Activated CD4-positive, alpha-beta T cell treated with anti-CD3 and anti-CD28 coated beads, Interleukin-2, amount 10 ng/mL, durations not matched to agents 7 days and 5 days (primary cell): ENCODE results near the gene RAD51B. TPM values are rescaled to one million over a fixed set of nuclear protein-coding genes. Genes with fewer than 3 reads are reported as not detected.
"Not testable (repeated sequence)": the region's sequence is repeated elsewhere in the genome, so short reads cannot be mapped to it uniquely, and the experiment has no call there.

Source experiments
- CTCF ChIA-PET: fragments of 350-600 bp; sonication (Branson Sonifier 250); formaldehyde crosslinking; loops from one replicate; lab custom pipeline; 2021; ENCODE audit warnings: antibody characterized with exemption; lab: Charles Lee
- POLR2A ChIA-PET: fragments of 350-600 bp; sonication (Branson Sonifier 250); formaldehyde crosslinking; loops from one replicate; lab custom pipeline; 2021; ENCODE audit warnings: antibody characterized with exemption; lab: Charles Lee
- DNase-seq: peaks from one replicate; pipeline ENCODE4 v3.0.0-alpha.2; 2020
- H3K27ac Mint-ChIP-seq: one replicate; pipeline ENCODE4 v1.8.0; 2021; ENCODE audit warnings: mild to moderate bottlenecking, moderate library complexity, mixed read lengths
- H3K27me3 Mint-ChIP-seq: one replicate; pipeline ENCODE4 v1.8.0; 2021; ENCODE audit warnings: mixed read lengths
- H3K36me3 Mint-ChIP-seq: one replicate; pipeline ENCODE4 v1.8.0; 2021; ENCODE audit warnings: low read depth, mixed read lengths
- H3K4me1 Mint-ChIP-seq: one replicate; pipeline ENCODE4 v1.8.0; 2021; ENCODE audit warnings: mixed read lengths
- H3K4me3 Mint-ChIP-seq: one replicate; pipeline ENCODE4 v1.8.0; 2021; ENCODE audit warnings: mild to moderate bottlenecking, moderate library complexity, mixed read lengths
- H3K9me3 Mint-ChIP-seq: one replicate; pipeline ENCODE4 v1.8.0; 2021; ENCODE audit warnings: mixed read lengths
- total RNA-seq, 2 experiments: library from RNA; stranded (reverse); gene quantifications; one replicate each; pipeline ENCODE4 v1.2.3, GENCODE V29; 2021

The RAD51B gene
- total RNA-seq, 2 experiments from 2014 or later = 20.6 to 30.3 TPM

DNA sequence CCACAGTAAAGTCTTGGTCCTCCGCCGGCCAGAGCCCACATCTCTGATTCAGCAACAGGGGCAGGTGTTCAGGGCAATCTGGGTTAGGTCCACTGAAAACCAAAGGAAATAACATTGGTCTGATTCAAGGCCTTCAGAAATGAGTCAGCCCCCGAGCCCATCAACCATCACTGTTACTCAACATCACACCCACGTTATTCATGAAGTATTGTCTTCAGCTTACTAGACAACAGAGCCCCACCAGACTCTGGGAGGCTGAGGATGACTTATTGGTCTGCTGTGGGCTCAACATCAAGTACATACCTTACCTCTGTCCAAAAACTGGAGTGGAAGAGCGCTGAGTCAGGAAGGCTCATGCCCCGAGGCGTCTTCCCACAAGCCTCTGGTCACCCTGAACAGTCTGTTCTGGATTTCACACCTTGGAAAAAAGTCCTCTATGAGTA lies 875.8 kb downstream of the RAD51B start:
- DNase-seq = no peak
- Mint-ChIP-seq H3K36me3 (peaks cover 4% of the 10 kb centered on the region), H3K4me1 (peaks cover 10% of the 10 kb centered on the region), H3K4me3 (no peak overlapping the region), H3K27me3 (no peaks in the 10 kb centered on the region), H3K9me3 (peaks cover 5% of the 10 kb centered on the region), H3K27ac (no peak overlapping the region)
- ChIA-PET CTCF (interaction anchor here (1.2 to 2.5 kb wide), 3 partner anchors 10 to 25 kb away, joined by 3 to 7 read pairs (median 6); no protein-coding TSS in a partner anchor), POLR2A (interaction anchor here (0.6 kb wide), 1 partner anchor 346 kb away, joined by 3 read pairs; no protein-coding TSS in a partner anchor)

DNA sequence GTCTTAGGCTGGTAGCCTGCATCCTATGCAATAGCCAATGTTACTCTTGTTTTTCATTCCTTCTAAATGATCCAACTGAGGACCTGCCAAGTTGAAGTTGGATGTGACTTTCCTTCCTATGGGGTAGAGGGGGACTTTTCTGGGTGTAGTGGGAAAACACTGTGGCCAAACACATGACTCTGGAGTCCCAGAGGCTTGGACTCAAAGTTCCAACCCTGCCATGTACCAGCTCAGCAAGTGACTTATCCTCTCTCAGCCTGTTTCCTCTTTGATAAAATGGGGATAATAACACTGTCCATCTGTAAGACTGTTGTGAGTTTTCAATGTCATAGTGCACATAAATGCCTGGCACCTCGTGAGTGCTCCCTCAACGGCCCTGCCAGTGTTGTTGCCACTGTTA lies 876.3 kb downstream of the RAD51B start:
- DNase-seq = no peak
- H3K27me3 Mint-ChIP-seq = no peaks in the 10 kb centered on the region
- H3K36me3 Mint-ChIP-seq = peaks cover 4% of the 10 kb centered on the region
- peaks cover 5% of the 10 kb centered on the region for H3K9me3 Mint-ChIP-seq
- H3K4me3 Mint-ChIP-seq = no peak overlapping the region
- ChIA-PET POLR2A (no interaction called here), CTCF (interaction anchor here (1.2 to 2.5 kb wide), 2 partner anchors 13 to 26 kb away, joined by 3 to 7 read pairs; no protein-coding TSS in a partner anchor)
- peaks cover 10% of the 10 kb centered on the region for H3K4me1 Mint-ChIP-seq
- no peak overlapping the region for H3K27ac Mint-ChIP-seq

DNA sequence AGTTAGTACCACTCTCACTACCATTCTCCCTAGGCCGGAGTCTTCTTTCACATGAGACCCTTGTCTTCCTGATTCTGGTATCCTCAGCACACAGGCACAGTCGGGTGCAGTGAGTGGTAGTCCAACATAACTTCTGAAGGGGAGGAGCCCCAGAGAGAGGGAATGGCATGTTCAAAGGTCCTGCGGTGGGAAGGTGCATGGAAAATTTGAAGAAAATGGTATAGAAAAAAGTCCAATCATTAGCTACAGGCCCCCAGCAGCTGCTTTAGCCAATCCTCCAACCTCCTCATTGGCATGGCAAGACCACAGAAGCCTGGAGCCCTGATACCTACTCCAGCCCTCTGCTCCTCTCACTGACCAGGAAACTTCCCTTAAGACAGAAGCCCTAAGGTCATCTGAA lies 876.7 kb downstream of the RAD51B start:
- no peak for DNase-seq
- POLR2A ChIA-PET = no interaction called here
- CTCF ChIA-PET = interaction anchor here (2.5 kb wide), 1 partner anchor 13 kb away, joined by 7 read pairs; no protein-coding TSS in a partner anchor
- H3K27ac Mint-ChIP-seq = no peak overlapping the region
- no peak overlapping the region for H3K4me3 Mint-ChIP-seq
- peaks cover 12% of the 10 kb centered on the region for H3K4me1 Mint-ChIP-seq
- H3K36me3 Mint-ChIP-seq = peaks cover 5% of the 10 kb centered on the region
- peaks cover 5% of the 10 kb centered on the region for H3K9me3 Mint-ChIP-seq
- no peaks in the 10 kb centered on the region for H3K27me3 Mint-ChIP-seq

DNA sequence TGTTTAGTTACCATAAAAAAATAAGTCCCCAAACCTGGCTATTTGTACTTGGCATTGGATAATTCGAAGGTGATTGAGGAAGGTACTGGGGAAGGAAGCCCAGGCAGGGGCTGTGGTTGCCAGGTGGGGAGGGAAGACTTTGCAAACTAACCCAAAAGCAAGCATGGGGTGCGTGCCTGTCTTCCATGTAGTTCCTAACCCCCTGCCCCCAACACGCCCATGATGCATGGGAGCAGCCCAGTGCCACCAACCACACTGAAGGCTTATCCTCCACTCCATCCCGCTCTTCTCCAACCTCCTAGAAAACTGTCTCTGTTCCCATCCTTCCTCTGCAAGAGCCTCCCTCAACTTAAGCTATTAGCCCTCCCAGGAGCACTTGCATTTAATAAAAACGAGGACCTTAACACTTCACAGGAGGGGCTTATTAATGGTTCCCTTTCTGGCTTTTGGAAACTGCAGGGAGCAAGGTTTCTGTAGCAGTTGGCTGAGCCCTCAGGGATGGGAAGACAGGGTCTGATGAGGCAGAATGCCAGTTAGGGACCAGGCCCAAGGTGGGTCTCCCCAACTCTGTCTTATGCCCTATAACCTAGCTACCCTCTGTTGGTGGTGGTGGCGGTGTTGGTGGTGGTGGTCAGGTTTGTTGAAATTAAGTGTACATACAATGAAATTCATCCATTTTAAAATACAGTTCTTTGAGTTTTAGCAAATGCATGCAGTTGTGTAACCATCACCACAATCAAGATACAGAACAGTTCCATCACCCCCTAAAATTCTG lies 877.3 kb downstream of the RAD51B start:
- Mint-ChIP-seq H3K9me3 (peaks cover 5% of the 10 kb centered on the region), H3K27me3 (no peaks in the 10 kb centered on the region), H3K36me3 (peaks cover 7% of the 10 kb centered on the region), H3K4me1 (peaks cover 13% of the 10 kb centered on the region), H3K27ac (no peak overlapping the region), H3K4me3 (no peak overlapping the region)
- ChIA-PET CTCF (no interaction called here), POLR2A (no interaction called here)
- no peak for DNase-seq

DNA sequence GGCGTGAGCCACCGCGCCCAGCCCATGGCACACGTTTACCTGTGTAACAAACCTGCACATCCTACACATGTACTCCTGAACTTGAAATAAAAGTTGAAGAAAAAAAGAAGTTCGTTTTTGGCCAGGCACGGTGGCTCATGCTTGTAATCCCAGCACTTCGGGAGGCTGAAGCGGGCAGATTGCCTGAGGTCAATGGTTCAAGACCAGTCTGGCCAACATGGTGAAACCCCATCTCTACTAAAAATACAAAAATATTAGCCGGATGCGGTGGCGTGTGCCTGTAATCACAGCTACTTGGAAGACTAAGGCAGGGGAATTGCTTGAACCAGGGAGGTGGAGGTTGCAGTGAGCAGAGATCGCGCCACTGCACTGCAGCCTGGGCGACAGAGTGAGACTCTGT lies 879.2 kb downstream of the RAD51B start:
- CTCF ChIA-PET = interaction anchor here (0.5 kb wide), 1 partner anchor 103 kb away, joined by 3 read pairs; no protein-coding TSS in a partner anchor
- H3K27me3 Mint-ChIP-seq, H3K4me3 Mint-ChIP-seq, H3K27ac Mint-ChIP-seq, H3K36me3 Mint-ChIP-seq, DNase-seq, H3K9me3 Mint-ChIP-seq, POLR2A ChIA-PET: not testable (repeated sequence)
- peaks cover 13% of the 10 kb centered on the region for H3K4me1 Mint-ChIP-seq

DNA sequence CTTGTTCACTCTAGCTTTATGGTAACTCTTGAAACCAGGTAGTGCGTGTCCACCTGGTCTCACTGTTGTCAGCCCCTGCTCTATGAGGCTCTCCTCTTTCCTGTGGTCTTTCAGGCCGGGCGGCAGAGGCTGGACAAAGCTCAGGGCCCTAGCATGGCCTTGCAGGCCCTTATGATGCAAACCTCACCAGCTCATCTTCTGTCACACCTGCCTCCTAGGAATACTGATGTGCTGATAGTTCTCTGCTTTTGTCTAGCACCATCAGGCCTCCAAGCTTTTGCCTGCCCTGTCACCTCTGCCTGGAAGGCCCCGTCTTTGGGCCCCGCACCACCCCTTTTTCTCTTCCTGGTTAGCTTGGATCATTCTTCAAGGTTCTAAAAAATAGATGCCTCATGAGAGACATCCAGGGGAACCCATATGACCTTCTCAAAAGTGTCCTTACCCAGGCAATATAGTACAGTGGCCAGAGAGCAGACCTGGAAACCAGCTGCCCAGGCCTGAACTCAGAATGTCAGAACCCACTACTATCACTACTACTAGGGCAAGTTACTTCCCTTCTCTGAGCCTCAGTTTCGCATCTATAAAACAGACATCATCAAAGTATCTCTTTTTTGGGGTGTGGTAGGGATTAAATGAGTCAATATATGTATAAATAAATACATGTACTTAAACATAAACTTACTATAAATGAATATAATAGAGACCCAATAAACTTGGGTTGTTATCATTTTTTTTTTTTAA lies 881.6 kb downstream of the RAD51B start:
- Mint-ChIP-seq H3K27ac (no peak overlapping the region), H3K4me1 (peaks cover 3% of the 10 kb centered on the region), H3K9me3 (peaks cover 5% of the 10 kb centered on the region), H3K4me3 (no peak overlapping the region), H3K36me3 (peaks cover 7% of the 10 kb centered on the region), H3K27me3 (no peaks in the 10 kb centered on the region)
- ChIA-PET POLR2A (no interaction called here), CTCF (interaction anchor here (1.0 to 1.3 kb wide), 2 partner anchors 9 to 18 kb away, joined by 3 read pairs; no protein-coding TSS in a partner anchor)
- no peak for DNase-seq

DNA sequence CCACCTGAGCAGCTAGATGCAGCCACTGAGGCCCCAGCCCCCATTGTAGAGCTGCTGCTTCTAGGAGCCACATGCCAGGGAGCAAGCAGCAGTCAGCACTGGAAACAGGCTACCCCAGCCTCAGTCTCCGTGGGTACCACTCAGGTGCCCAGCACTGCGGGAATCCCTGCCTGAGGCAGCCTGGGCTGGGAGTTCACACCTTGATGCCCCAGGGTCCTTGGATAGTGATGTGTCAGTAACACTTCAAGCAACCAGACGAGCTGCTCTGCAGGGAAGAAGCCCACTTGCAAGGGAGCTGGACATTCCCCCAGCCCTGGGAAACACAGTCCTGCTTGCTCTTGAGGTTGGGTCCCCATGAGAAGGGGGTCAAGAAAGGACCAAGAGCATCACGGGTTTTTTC lies 882.6 kb downstream of the RAD51B start:
- CTCF ChIA-PET = no interaction called here
- Mint-ChIP-seq H3K36me3 (peaks cover 7% of the 10 kb centered on the region), H3K4me1 (peaks cover 3% of the 10 kb centered on the region), H3K27ac (no peak overlapping the region), H3K9me3 (peaks cover 5% of the 10 kb centered on the region), H3K4me3 (no peak overlapping the region), H3K27me3 (no peaks in the 10 kb centered on the region)
- POLR2A ChIA-PET = no interaction called here
- DNase-seq = no peak

DNA sequence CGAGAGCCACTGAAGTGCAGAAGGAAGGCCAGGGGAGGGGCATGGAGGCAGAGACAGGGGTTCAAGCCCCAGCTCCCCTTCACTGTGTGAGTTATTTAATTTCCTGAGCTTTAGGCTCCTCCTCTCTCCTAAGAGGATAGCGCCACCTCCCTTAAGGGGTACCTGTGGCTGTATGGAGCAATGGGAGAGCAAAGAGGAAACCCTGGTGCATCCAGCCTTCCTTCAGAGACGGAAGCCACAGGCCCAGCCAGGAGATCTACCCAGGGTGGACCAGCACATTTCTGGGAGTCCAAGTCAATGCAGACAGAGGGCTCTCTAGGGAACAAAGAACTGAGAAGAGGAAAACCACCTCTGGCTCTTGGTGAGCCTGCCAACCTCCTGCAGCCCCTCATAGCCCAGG lies 883.0 kb downstream of the RAD51B start:
- Mint-ChIP-seq H3K36me3 (peaks cover 7% of the 10 kb centered on the region), H3K4me3 (no peak overlapping the region), H3K27me3 (no peaks in the 10 kb centered on the region), H3K9me3 (peaks cover 5% of the 10 kb centered on the region), H3K4me1 (peaks cover 3% of the 10 kb centered on the region), H3K27ac (no peak overlapping the region)
- DNase-seq = no peak
- ChIA-PET POLR2A (no interaction called here), CTCF (interaction anchor here (1.5 kb wide), 1 partner anchor 20 kb away, joined by 4 read pairs; no protein-coding TSS in a partner anchor)

DNA sequence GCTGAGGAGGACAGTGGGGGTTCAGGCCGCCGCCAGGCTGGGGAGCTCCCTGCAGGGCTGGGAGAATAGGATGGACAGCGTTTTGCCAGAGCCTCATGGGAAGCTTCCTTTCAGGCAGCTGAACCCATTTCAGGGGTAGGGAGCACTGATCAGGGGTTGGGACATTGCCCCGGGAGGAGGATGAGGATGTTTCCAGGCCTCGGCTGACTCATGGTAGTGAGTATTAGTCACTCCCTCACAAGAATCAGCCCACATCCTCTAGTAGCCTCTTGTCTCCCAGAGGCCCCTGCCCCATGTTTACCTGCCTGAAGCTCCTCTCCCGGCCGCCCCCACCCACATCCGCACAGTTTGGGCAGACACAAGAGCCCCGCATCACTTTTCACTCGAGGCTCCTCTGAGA lies 883.5 kb downstream of the RAD51B start:
- CTCF ChIA-PET = interaction anchor here (1.1 to 1.5 kb wide), 2 partner anchors 15 to 20 kb away, joined by 4 read pairs; no protein-coding TSS in a partner anchor
- H3K27me3 Mint-ChIP-seq = no peaks in the 10 kb centered on the region

DNA sequence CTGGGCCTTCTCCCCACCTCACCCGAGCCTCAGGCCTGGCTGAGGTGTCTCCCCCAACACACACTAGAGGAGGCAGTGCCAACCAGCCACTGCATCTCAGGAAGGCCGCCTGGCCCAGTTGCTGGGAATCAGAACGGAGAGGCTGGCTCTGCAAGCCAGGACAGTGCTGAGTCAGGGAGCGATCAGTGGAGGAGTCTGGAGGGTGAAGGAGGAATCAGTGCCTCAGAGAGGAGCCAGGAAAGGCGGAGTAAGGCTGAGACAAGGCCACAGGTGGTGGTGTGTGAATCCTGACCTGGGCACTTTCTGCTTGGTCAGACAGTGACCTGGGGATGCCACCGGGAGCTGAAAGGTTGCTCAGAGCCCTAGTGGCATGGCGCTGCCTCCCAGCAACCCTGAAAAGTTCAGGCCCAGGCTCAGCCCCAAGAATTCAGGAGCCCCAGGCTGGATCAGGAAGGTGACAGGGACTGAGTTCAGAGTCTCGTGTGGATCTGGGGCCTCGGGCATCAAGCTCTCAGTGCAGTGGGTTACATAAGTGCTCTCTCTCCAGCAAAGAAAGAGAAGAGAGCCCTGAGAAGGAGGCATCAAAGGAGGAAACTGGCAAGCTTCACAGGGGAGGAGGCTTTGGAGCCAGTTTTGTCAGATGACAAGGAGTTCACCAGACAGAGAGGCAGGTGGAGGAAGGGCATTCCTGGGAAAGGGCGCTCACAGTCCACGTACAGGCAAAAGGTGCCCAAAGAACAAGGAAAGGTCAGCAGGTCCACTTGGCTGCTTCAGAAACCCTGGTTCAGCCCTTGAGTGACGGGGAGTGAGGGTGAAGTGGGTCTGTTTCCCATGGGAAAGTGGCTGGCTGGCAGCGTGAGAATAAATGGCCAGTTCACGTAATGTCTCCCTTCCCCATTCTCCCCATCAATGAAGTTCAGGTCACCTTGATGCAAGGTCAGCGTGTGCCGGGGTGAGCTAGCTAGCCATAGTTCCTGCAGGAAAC lies 885.4 kb downstream of the RAD51B start:
- Mint-ChIP-seq H3K27me3 (no peaks in the 10 kb centered on the region), H3K9me3 (no peaks in the 10 kb centered on the region), H3K4me3 (no peak overlapping the region), H3K4me1 (peaks cover 3% of the 10 kb centered on the region), H3K27ac (peak overlapping the region; percentile 22), H3K36me3 (peaks cover 3% of the 10 kb centered on the region)
- CTCF ChIA-PET = no interaction called here
- POLR2A ChIA-PET = no interaction called here
- no peak for DNase-seq

More for the DNA sequence above, 883.5 kb downstream of the RAD51B start:
- Mint-ChIP-seq H3K27ac (no peak overlapping the region), H3K4me1 (peaks cover 3% of the 10 kb centered on the region), H3K9me3 (peaks cover 2% of the 10 kb centered on the region), H3K4me3 (no peak overlapping the region), H3K36me3 (peaks cover 6% of the 10 kb centered on the region)
- POLR2A ChIA-PET = no interaction called here
- no peak for DNase-seq

DNA sequence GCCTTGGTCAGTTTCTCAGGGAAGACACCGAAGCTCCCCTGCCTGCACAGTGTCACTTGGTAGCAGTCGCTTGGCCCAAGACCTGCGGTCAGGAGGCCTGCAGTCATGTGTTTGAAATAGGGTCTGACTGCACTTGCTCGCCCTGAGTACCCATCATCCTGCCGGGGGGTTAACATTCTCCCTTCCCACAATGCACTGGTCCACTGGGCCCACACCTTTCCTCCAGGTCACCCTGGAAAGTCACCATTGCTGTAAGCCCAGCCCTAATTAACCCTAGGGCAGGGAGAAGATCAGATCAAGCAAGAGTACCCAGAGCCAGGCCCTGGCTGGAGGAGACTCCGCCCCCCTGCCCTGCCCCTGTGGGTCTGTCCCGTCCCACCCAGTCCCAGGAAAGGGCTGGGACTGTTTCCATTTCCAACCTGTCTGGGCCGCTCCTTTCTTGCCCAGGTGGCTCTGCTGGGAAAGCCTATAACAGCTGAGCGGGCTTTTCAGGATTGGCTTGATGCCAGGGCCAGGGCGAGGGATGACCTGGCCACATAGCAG lies 886.2 kb downstream of the RAD51B start:
- Mint-ChIP-seq H3K27me3 (no peaks in the 10 kb centered on the region), H3K9me3 (no peaks in the 10 kb centered on the region), H3K4me3 (no peak overlapping the region), H3K36me3 (peaks cover 3% of the 10 kb centered on the region), H3K4me1 (peaks cover 3% of the 10 kb centered on the region), H3K27ac (no peak overlapping the region)
- DNase-seq = no peak
- ChIA-PET POLR2A (no interaction called here), CTCF (interaction anchor here (0.8 to 1.1 kb wide), 2 partner anchors 9 to 14 kb away, joined by 3 read pairs; no protein-coding TSS in a partner anchor)

DNA sequence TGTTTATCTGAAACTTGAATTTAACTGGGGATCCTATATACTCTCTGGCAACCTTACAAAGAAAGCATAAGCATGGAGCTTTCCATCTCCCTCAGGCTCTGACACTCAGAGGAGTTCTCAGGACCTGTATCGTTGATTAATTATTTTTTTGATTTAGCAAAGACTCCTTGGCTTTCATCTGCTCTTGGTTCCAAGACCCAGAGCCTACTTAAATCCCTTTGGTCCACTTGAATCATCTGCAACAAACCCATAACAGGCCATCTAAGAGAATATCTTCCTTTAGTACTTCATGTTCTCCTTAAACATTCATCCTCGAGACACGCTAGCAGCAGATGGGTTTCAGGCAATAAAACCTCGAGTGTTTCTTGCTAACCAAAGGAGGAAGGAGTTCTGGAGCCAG lies 887.9 kb downstream of the RAD51B start:
- Mint-ChIP-seq H3K4me3 (no peak overlapping the region), H3K9me3 (no peaks in the 10 kb centered on the region), H3K27ac (no peak overlapping the region), H3K4me1 (peaks cover 9% of the 10 kb centered on the region), H3K36me3 (no peaks in the 10 kb centered on the region), H3K27me3 (no peaks in the 10 kb centered on the region)
- ChIA-PET CTCF (no interaction called here), POLR2A (no interaction called here)
- DNase-seq = no peak
